ENCODE results near the gene TEX22.

The TEX22 gene

DNA sequence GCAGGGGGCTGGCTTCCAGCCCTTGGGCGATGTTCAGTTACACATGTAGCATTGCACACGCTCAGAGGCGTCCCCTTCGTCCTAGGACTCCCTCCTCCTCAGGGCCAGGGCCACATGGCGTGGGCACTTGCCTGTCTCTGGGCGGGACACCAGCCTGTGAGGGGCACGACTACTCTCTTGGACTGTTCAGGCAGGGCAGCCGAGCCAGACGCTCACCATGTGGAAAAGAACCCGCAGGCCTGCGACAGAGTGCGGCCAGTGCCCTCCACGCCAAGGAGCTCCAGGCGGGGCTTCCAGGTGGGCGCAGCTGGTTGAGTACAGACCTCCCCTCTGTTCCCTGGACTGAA is 42.2 kb downstream of the TEX22 start:
- ATAC-seq: no peak
- TF ChIP-seq, protein P1, sequence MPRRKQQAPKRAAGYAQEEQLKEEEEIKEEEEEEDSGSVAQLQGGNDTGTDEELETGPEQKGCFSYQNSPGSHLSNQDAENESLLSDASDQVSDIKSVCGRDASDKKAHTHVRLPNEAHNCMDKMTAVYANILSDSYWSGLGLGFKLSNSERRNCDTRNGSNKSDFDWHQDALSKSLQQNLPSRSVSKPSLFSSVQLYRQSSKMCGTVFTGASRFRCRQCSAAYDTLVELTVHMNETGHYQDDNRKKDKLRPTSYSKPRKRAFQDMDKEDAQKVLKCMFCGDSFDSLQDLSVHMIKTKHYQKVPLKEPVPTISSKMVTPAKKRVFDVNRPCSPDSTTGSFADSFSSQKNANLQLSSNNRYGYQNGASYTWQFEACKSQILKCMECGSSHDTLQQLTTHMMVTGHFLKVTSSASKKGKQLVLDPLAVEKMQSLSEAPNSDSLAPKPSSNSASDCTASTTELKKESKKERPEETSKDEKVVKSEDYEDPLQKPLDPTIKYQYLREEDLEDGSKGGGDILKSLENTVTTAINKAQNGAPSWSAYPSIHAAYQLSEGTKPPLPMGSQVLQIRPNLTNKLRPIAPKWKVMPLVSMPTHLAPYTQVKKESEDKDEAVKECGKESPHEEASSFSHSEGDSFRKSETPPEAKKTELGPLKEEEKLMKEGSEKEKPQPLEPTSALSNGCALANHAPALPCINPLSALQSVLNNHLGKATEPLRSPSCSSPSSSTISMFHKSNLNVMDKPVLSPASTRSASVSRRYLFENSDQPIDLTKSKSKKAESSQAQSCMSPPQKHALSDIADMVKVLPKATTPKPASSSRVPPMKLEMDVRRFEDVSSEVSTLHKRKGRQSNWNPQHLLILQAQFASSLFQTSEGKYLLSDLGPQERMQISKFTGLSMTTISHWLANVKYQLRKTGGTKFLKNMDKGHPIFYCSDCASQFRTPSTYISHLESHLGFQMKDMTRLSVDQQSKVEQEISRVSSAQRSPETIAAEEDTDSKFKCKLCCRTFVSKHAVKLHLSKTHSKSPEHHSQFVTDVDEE (CRISPR knock-in tag; IDR thresholded peaks at IDR 0.05): no peak
- TF ChIP-seq ESRRG (CRISPR knock-in tag; IDR thresholded peaks at IDR 0.05) (no peak), ZNF8 (CRISPR knock-in tag; IDR thresholded peaks at IDR 0.05) (no peak), BACH2 (CRISPR knock-in tag; IDR thresholded peaks at IDR 0.05; ENCODE audit: borderline replicate concordance) (no peak), CSRNP3 (CRISPR knock-in tag; IDR thresholded peaks at IDR 0.05) (no peak), PATZ1 (CRISPR knock-in tag; IDR thresholded peaks at IDR 0.05; ENCODE audit: borderline replicate concordance) (no peak), CSDC2 (CRISPR knock-in tag; IDR thresholded peaks at IDR 0.05) (no peak)
- TF ChIP-seq, protein P2, sequence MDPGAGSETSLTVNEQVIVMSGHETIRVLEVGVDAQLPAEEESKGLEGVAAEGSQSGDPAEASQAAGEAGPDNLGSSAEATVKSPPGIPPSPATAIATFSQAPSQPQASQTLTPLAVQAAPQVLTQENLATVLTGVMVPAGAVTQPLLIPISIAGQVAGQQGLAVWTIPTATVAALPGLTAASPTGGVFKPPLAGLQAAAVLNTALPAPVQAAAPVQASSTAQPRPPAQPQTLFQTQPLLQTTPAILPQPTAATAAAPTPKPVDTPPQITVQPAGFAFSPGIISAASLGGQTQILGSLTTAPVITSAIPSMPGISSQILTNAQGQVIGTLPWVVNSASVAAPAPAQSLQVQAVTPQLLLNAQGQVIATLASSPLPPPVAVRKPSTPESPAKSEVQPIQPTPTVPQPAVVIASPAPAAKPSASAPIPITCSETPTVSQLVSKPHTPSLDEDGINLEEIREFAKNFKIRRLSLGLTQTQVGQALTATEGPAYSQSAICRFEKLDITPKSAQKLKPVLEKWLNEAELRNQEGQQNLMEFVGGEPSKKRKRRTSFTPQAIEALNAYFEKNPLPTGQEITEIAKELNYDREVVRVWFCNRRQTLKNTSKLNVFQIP (CRISPR knock-in tag; IDR thresholded peaks at IDR 0.05; ENCODE audit: borderline replicate concordance, low read depth): no peak

- ATAC-seq: no peak
- TF ChIP-seq TCF4 (CRISPR knock-in tag; IDR thresholded peaks at IDR 0.05; ENCODE audit: borderline replicate concordance): no peak
- TF ChIP-seq ZFP30 (CRISPR knock-in tag; IDR thresholded peaks at IDR 0.05): no peak
- TF ChIP-seq GLIS3 (CRISPR knock-in tag; IDR thresholded peaks at IDR 0.05): no peak
- TF ChIP-seq, protein P1 (CRISPR knock-in tag; IDR thresholded peaks at IDR 0.05): no peak
- TF ChIP-seq PPARA (CRISPR knock-in tag; IDR thresholded peaks at IDR 0.05; ENCODE audit: borderline replicate concordance): no peak
- no peak for TF ChIP-seq ZC3H10 (CRISPR knock-in tag; IDR thresholded peaks at IDR 0.05)
- no peak for TF ChIP-seq OSR1 (CRISPR knock-in tag; IDR thresholded peaks at IDR 0.05)
- no peak for TF ChIP-seq ARNTL (CRISPR knock-in tag; IDR thresholded peaks at IDR 0.05; ENCODE audit: borderline replicate concordance, low read depth)
- no peak for TF ChIP-seq SNAI2 (CRISPR knock-in tag; IDR thresholded peaks at IDR 0.05)
- TF ChIP-seq, protein P3, sequence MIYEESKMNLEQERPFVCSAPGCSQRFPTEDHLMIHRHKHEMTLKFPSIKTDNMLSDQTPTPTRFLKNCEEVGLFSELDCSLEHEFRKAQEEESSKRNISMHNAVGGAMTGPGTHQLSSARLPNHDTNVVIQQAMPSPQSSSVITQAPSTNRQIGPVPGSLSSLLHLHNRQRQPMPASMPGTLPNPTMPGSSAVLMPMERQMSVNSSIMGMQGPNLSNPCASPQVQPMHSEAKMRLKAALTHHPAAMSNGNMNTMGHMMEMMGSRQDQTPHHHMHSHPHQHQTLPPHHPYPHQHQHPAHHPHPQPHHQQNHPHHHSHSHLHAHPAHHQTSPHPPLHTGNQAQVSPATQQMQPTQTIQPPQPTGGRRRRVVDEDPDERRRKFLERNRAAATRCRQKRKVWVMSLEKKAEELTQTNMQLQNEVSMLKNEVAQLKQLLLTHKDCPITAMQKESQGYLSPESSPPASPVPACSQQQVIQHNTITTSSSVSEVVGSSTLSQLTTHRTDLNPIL (CRISPR knock-in tag; IDR thresholded peaks at IDR 0.05; ENCODE audit: low read depth): no peak
- TF ChIP-seq TOX (CRISPR knock-in tag; IDR thresholded peaks at IDR 0.05; ENCODE audit: borderline replicate concordance): no peak
- TF ChIP-seq ZNF8 (CRISPR knock-in tag; IDR thresholded peaks at IDR 0.05): no peak
- no peak for TF ChIP-seq CSDC2 (CRISPR knock-in tag; IDR thresholded peaks at IDR 0.05)
- no peak for TF ChIP-seq BACH2 (CRISPR knock-in tag; IDR thresholded peaks at IDR 0.05; ENCODE audit: borderline replicate concordance)
- TF ChIP-seq ZNF70 (CRISPR knock-in tag; IDR thresholded peaks at IDR 0.05): no peak
- no peak for TF ChIP-seq ISL1 (CRISPR knock-in tag; IDR thresholded peaks at IDR 0.05)
Observed at GRCh38 chr14:105440992-105441391, 42.7 kb downstream of the TEX22 start.
